WTC11 (cell line): ENCODE results near the gene EIF4G3. TPM values are rescaled to one million over a fixed set of nuclear protein-coding genes. Genes with fewer than 3 reads are reported as not detected.

Experiments
- ATAC-seq: fragments of 200-7000 bp; cut with Tn5 transposase; 2 replicates; pipeline ENCODE4 v1.10.0; 2021; ENCODE audit warnings: mild to moderate bottlenecking, moderate library complexity
- CTCF ChIA-PET: fragments of 300-600 bp; sonication (Branson Sonifier 250); formaldehyde crosslinking; loops from one replicate; lab custom pipeline; 2021; ENCODE audit warnings: antibody characterized with exemption; lab: Charles Lee
- POLR2A ChIA-PET: fragments of 350-600 bp; sonication (Branson Sonifier 250); formaldehyde crosslinking; loops from one replicate; lab custom pipeline; 2021; ENCODE audit warnings: antibody characterized with exemption; lab: Charles Lee
- DNase-seq: peaks from one replicate; pipeline ENCODE4 v3.0.0; 2021; ENCODE audit warnings: low spot score
- H3K27ac Mint-ChIP-seq: 2 replicates; pipeline ENCODE4 v1.8.0; 2021; ENCODE audit warnings: mixed read lengths
- H3K27me3 Mint-ChIP-seq: 2 replicates; pipeline ENCODE4 v1.8.0; 2021; ENCODE audit warnings: low read depth, mild to moderate bottlenecking, moderate library complexity, mixed read lengths
- H3K36me3 Mint-ChIP-seq: 2 replicates; pipeline ENCODE4 v1.8.0; 2021; ENCODE audit warnings: mixed read lengths
- H3K4me1 Mint-ChIP-seq: 2 replicates; pipeline ENCODE4 v1.8.0; 2022; ENCODE audit warnings: mixed read lengths
- H3K4me3 Mint-ChIP-seq: 2 replicates; pipeline ENCODE4 v1.8.0; 2021; ENCODE audit warnings: mild to moderate bottlenecking, moderate library complexity, mixed read lengths
- H3K9me3 Mint-ChIP-seq: 2 replicates; pipeline ENCODE4 v1.8.0; 2021; ENCODE audit warnings: mixed read lengths
- ATF3 ChIP-seq: sonication (generic); formaldehyde crosslinking; conservative IDR thresholded peaks from 2 replicates; pipeline ENCODE4 v1.8.1; 2022; ENCODE audit warnings: mild to moderate bottlenecking, missing genetic modification reagents
- ERG ChIP-seq: fragments of 250-450 bp; sonication (Bioruptor Pico); IDR thresholded peaks from 2 replicates; pipeline ENCODE4 v1.8.0; 2021; ENCODE audit warnings: mild to moderate bottlenecking
- ESRRA ChIP-seq: sonication (generic); formaldehyde crosslinking; IDR thresholded peaks from 2 replicates; pipeline ENCODE4 v1.8.1; 2022; ENCODE audit warnings: mild to moderate bottlenecking, missing genetic modification reagents, borderline replicate concordance
- FOXK1 ChIP-seq: sonication (generic); formaldehyde crosslinking; IDR thresholded peaks from 2 replicates; pipeline ENCODE4 v1.8.0; 2022; ENCODE audit warnings: mild to moderate bottlenecking, moderate library complexity, missing genetic modification reagents
- FOXP1 ChIP-seq: sonication (generic); formaldehyde crosslinking; IDR thresholded peaks from 2 replicates; pipeline ENCODE4 v1.8.0; 2022; ENCODE audit warnings: missing genetic modification reagents, mild to moderate bottlenecking, moderate library complexity, borderline replicate concordance
- NFYB ChIP-seq: sonication (generic); formaldehyde crosslinking; conservative IDR thresholded peaks from 2 replicates; pipeline ENCODE4 v1.8.0; 2022; ENCODE audit warnings: low read depth, missing genetic modification reagents
- NR2C2 ChIP-seq: sonication (generic); formaldehyde crosslinking; IDR thresholded peaks from 2 replicates; pipeline ENCODE4 v1.8.0; 2022; ENCODE audit warnings: mild to moderate bottlenecking, missing genetic modification reagents
- STAT6 ChIP-seq: sonication (generic); formaldehyde crosslinking; conservative IDR thresholded peaks from 2 replicates; pipeline ENCODE4 v1.8.1; 2023; ENCODE audit warnings: mild to moderate bottlenecking, low read depth, missing genetic modification reagents, moderate library complexity
- ZNF138 ChIP-seq: sonication (generic); formaldehyde crosslinking; conservative IDR thresholded peaks from 2 replicates; pipeline ENCODE4 v1.8.1; 2022; ENCODE audit warnings: mild to moderate bottlenecking, moderate library complexity, missing genetic modification reagents
- ZNF232 ChIP-seq: sonication (generic); formaldehyde crosslinking; IDR thresholded peaks from 2 replicates; pipeline ENCODE4 v1.8.0; 2022; ENCODE audit warnings: mild to moderate bottlenecking, missing genetic modification reagents
- ZNF396 ChIP-seq: fragments of 250-450 bp; sonication (Bioruptor Pico); IDR thresholded peaks from 2 replicates; pipeline ENCODE4 v1.8.0; 2021; ENCODE audit warnings: mild to moderate bottlenecking, moderate library complexity, borderline replicate concordance
- ZSCAN18 ChIP-seq: fragments of 250-450 bp; sonication (Bioruptor Pico); IDR thresholded peaks from 2 replicates; pipeline ENCODE4 v2.1.2; 2022; ENCODE audit warnings: mild to moderate bottlenecking, moderate library complexity
- total RNA-seq: library from RNA; stranded (reverse); gene quantifications from 3 replicates; pipeline ENCODE4 v1.2.3, GENCODE V29; 2021
- TF ChIP-seq, protein P1 (sequence below): sonication (generic); formaldehyde crosslinking; IDR thresholded peaks from 2 replicates; pipeline ENCODE4 v1.8.1; 2023; ENCODE audit warnings: mild to moderate bottlenecking, missing genetic modification reagents, moderate library complexity
- TF ChIP-seq, protein P2 (sequence below): sonication (generic); formaldehyde crosslinking; IDR thresholded peaks from 2 replicates; pipeline ENCODE4 v1.8.1; 2022; ENCODE audit warnings: mild to moderate bottlenecking, missing genetic modification reagents, moderate library complexity, borderline replicate concordance
- TF ChIP-seq, protein P3 (sequence below): sonication (generic); formaldehyde crosslinking; IDR thresholded peaks from 2 replicates; pipeline ENCODE4 v1.8.1; 2023; ENCODE audit warnings: mild to moderate bottlenecking, missing genetic modification reagents, moderate library complexity

EIF4G3 gene
- total RNA-seq, 1 experiment from 2014 or later, result 77.7 TPM

GRCh38 chr1:20849100-20849499 is 327.6 kb downstream of the EIF4G3 start:
- H3K27ac Mint-ChIP-seq, result no peak overlapping the region
- H3K4me1 Mint-ChIP-seq, result no peaks in the 10 kb centered on the region
- H3K9me3 Mint-ChIP-seq, result no peaks in the 10 kb centered on the region
- ATAC-seq, result no peak
- POLR2A ChIA-PET, result no interaction called here
- DNase-seq, result no peak
- CTCF ChIA-PET, result interaction anchor here (0.6 to 2.1 kb wide), 3 partner anchors 10 to 346 kb away, joined by 3 to 6 read pairs (median 4); no protein-coding TSS in a partner anchor
- H3K36me3 Mint-ChIP-seq, result peaks cover 71% of the 10 kb centered on the region
- H3K4me3 Mint-ChIP-seq, result no peak overlapping the region
- H3K27me3 Mint-ChIP-seq, result no peaks in the 10 kb centered on the region
- TF ChIP-seq ZSCAN18 (CRISPR knock-in tag) (no peak), STAT6 (no peak), ERG (no peak), NFYB (no peak), ZNF396 (CRISPR knock-in tag) (no peak)
- TF ChIP-seq, protein P1, sequence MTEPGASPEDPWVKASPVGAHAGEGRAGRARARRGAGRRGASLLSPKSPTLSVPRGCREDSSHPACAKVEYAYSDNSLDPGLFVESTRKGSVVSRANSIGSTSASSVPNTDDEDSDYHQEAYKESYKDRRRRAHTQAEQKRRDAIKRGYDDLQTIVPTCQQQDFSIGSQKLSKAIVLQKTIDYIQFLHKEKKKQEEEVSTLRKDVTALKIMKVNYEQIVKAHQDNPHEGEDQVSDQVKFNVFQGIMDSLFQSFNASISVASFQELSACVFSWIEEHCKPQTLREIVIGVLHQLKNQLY (CRISPR knock-in tag), result no peak
- TF ChIP-seq, protein P2, sequence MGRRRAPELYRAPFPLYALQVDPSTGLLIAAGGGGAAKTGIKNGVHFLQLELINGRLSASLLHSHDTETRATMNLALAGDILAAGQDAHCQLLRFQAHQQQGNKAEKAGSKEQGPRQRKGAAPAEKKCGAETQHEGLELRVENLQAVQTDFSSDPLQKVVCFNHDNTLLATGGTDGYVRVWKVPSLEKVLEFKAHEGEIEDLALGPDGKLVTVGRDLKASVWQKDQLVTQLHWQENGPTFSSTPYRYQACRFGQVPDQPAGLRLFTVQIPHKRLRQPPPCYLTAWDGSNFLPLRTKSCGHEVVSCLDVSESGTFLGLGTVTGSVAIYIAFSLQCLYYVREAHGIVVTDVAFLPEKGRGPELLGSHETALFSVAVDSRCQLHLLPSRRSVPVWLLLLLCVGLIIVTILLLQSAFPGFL (CRISPR knock-in tag), result no peak

DNA sequence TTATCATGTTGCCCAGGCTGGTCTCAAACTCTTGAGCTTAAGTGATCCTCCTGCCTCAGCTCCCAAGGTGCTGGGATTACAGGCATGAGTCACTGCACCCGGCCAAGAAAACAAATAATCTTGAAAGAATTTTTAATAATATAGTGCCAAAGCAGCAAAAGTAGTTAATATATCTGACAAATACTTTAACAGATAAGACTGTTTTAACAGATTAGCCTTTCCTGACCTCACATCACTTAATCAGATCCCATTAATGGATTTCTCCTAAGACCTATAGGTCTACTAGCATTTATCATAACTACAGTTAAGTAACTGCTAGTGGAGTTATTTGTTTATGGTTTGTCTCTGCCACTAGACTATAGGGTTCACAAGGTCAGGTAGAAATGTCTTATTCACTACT is 328.5 kb downstream of the EIF4G3 start:
- no peak overlapping the region for H3K4me3 Mint-ChIP-seq
- CTCF ChIA-PET, result interaction anchor here (1.2 kb wide), 1 partner anchor 151 kb away, joined by 4 read pairs; no protein-coding TSS in a partner anchor
- no peaks in the 10 kb centered on the region for H3K4me1 Mint-ChIP-seq
- TF ChIP-seq ZNF232 (CRISPR knock-in tag) (no peak), FOXP1 (CRISPR knock-in tag) (no peak), ESRRA (CRISPR knock-in tag) (no peak), FOXK1 (CRISPR knock-in tag) (no peak), ZNF138 (no peak), NR2C2 (CRISPR knock-in tag) (no peak), ATF3 (CRISPR knock-in tag) (no peak)
- TF ChIP-seq, protein P3, sequence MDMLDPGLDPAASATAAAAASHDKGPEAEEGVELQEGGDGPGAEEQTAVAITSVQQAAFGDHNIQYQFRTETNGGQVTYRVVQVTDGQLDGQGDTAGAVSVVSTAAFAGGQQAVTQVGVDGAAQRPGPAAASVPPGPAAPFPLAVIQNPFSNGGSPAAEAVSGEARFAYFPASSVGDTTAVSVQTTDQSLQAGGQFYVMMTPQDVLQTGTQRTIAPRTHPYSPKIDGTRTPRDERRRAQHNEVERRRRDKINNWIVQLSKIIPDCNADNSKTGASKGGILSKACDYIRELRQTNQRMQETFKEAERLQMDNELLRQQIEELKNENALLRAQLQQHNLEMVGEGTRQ (CRISPR knock-in tag), result no peak
- H3K9me3 Mint-ChIP-seq, result no peaks in the 10 kb centered on the region
- H3K27me3 Mint-ChIP-seq, result no peaks in the 10 kb centered on the region
- DNase-seq (no peak), ATAC-seq (no peak)
- POLR2A ChIA-PET, result no interaction called here
- no peak overlapping the region for H3K27ac Mint-ChIP-seq
- H3K36me3 Mint-ChIP-seq, result peaks cover 69% of the 10 kb centered on the region
